ENCODE data around the gene TLR8.

TLR8 gene

DNA sequence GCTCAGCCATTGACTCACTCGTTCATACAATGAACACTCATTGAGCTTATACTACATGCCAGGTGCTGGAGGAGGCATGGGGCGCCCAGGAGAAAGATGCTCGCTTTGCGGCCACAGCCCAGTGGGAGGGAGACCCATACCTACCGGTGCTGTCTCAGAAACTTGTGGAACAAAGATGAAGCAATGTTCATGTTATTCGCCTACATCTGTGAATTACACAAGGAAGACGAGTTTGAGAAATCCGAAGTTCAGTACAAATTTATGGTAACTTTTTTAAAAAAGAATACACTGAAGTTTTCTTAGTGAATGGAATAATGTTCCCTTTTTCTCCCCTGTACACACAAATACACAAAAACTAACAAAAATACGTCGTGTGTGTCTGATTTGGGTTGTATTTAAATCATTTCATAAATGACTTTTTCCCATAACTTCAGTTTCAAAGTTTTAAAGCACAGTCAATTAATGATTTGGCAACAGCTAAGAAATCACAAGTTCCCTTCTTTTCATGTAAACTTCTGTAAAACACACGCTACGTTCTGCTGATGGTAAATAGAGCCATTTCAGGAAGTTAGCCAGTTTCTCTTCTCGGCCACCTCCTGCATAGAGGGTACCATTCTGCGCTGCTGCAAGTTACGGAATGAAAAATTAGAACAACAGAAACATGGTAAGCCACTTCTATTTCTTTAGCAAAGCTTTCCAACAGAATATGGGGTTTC lies at the start of gene TLR8:
TLR8 (plus strand) TSS at position 575 of the 716 bp plus-strand sequence; CDS start at position 662, 87 bp downstream.
- DNase-seq: no peak

DNA sequence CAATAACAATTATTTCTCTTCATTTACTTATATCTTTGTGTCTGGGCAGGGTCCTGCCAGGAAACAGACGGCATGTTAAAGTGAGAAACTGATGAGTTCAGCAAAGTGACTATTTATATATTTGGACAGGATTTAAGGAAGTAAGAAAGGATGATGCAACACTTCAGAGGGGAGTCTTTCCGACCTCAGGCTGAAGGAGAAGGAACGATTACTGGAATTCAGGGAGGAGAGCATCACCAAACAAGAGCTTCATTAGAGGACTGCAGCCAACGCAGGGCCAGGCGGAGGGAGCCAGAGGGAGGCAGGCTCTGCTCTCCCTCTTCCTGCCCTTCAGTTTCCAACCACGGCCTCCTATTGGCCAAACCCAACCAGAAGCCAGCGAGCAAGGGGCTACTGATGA lies 41.1 kb upstream of the TLR8 start:
- no peak for DNase-seq

DNA sequence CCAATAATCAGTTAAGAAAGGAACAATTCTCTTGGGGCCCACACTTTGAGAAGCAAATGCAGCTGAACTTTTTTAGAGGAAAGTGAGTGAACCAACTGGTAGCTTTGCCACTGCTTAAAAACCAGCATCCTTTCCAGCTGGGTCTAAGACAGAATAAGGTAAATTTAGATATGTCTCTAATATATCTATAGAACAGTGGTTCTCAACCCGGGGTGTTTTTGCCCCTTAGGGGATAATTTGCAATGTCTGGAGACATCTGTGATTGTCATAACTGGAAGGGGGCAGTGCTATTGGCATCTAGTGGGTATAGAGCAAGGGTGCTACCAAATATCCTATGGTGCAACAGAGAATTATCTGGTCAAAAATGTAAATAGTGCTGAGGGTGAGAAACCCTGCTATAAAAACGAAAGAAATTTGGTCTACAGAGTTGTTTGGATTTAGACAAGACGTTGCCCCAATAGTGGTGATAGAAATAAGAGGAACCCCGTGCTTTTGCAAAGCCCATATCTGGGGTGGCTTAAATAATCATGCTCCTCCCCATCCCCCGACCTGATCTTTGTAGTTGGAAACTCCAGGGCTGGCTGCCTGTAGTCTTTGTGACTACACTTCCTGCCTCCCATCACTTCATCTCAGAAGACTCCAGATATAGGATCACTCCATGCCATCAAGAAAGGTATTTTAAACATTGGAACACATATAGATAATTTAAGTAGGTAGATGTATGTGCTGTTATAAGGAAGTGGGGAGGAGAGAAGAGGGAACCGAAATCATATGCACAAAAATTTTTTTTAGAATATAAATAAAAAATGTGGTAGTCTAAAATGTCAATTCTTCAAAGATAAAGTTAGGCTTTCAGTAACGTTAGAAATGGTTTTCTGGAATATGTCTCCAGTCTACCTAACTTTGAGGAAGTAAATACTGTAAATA lies 39.7 kb upstream of the TLR8 start, which contains the start of gene TLR7:
TLR7 (plus strand) TSS at position 622 of the 927 bp plus-strand sequence. CDS start 507 bp downstream, outside the sequence.
- no peak for DNase-seq

DNA sequence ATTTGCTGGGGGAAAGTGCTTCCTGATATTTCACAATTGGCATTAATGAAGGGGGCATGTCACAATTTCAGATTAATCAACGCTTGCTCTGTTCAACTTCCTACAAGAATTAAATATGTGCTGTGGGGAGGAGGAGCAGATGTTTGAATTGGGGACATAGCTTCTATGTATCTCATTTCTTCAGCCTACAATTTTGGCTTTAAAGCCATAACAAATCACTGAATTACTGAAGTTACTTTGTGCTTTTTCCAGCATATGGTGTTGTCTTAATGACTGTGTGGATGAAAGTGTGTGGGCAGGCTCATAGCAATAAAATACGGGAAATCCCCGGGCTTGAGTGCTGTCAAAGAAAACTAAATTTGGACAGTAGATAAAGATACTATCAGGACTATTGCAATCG lies 38.7 kb upstream of the TLR8 start:
- no peak for DNase-seq

DNA sequence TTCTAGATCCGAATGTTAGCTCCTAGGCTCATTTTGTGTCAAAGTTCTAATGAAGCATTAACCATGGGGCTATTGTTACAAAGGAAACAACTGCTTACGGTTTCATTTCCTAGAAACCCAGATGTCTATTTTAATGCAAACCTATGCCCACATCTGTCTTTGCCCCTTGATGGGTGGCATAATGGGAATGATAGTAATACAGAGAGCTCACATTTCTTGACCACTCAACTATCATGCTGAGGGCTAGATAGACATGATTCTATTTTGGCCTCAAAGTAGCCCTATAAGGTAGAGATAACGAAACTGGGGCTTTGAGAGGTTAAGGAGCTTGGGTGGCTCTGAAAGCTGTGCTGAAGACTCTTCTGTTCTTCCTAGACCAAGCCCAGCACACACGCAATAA lies 37.7 kb upstream of the TLR8 start:
- no peak for DNase-seq

DNA sequence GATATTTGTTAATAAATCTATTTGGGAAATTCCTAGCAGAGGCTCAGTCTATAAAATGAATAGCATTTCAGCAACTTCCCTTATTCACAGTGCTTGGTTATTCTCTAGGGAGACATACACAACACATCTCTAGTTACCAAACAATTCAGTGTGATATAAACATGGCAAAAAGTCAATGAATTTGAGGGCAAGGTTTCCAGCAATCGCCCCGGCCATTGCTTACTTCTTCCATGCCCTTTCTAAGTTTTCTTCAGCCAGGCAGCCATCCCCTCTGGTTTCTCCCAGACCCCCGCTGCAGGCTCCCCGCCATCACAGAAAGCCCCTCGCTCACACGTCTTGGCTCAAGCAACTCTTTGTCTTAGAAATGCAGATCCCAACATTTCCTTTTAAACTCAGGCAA lies 35.2 kb upstream of the TLR8 start:
- no peak for DNase-seq

DNA sequence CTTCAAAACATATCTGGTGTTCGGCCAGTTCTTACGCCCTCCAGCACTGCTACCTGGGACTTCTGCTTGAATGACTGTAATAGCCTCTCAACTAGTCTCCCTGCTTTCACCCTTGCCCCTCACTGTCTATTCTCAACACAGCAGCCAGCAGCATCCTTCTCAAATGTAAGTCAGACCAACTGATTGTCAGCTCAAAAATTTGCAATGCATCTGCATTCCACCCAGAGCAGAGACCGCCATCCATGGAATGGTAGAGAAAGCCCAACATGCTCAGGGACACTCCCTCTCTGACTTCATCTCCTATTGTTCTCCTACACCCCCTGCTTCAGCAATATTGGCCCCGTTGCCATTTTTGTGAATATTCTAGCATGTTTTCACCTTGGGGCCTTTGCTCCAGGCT lies 33.7 kb upstream of the TLR8 start:
- DNase-seq: no peak

DNA sequence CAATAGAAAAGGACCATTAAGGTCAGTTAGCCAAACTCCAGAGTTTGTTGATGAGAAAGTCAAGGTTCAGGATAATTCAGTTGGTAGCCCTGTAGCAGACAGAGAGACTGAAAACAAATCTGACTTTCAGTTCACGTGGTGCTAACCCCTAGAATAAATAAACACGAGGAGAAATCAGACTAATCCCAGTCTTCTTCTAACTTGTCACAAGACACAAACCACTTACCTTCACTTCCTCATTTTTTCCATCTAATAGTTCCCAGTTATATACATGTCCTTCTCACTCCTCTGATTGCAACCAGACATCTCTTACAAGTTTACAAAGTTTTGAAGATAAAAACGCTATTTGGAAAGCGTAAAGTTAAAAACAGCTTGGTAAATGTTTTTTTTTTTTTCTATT lies 31.8 kb upstream of the TLR8 start:
- DNase-seq: no peak

DNA sequence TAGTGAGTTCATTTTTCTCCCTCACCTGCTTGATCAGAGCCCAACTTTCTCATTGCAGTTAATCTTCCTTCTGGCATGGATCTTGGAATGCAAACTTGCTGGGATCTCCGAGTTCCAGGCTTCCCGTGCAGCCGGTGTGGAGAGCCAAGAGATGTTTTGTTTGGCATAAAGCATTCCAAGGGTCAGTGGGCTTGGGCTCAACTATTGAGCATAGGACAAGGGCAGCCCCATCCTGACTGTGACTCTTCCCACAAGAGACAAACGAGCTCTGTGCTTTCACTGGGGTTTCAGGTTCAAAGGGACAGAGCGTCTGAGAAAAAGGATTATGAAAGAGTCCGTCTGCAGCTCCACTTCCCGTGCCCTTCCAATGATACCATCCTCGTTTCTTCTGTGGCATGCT lies 29.0 kb upstream of the TLR8 start:
- no peak for DNase-seq

DNA sequence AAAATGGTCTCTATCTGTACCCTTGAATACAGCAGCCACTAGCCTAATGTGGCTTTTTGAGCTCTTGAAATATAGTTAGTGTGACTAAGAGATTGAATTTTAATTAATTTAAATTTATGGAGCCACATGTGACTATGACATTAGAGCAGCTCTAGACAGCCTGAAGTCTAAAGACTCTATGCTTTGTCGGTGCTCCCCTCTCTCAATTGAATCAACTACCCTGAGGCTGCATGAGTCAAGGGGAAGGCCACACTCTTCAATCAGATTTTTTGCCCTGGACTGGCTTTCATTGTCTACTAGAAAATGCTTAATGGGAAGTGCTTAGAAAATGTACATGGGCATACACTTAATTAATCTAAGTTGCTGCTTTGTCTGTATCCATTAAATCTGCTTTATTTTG lies 27.9 kb upstream of the TLR8 start:
- DNase-seq: no peak

DNA sequence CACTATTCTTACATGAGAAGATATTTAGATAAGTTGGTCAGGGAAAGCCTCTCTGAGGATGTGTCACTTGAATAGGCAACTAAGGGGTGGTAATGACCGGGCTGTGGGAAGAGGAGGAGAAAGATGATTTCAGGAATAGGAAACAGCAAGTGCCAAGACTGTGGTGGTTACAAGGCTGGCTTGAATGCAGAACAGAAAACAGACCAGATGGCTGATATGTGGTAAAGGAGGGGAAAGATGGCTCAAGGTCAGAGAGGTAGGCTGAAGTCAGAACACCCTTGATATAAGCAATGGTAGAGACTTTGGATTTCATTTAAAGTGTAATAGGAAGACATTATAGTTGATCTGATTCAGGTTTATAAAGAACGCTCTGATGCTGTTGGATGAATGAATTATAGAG lies 24.5 kb upstream of the TLR8 start:
- no peak for DNase-seq

DNA sequence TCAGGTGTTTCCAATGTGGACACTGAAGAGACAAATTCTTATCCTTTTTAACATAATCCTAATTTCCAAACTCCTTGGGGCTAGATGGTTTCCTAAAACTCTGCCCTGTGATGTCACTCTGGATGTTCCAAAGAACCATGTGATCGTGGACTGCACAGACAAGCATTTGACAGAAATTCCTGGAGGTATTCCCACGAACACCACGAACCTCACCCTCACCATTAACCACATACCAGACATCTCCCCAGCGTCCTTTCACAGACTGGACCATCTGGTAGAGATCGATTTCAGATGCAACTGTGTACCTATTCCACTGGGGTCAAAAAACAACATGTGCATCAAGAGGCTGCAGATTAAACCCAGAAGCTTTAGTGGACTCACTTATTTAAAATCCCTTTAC lies 20.9 kb upstream of the TLR8 start:
- DNase-seq: no peak

DNA sequence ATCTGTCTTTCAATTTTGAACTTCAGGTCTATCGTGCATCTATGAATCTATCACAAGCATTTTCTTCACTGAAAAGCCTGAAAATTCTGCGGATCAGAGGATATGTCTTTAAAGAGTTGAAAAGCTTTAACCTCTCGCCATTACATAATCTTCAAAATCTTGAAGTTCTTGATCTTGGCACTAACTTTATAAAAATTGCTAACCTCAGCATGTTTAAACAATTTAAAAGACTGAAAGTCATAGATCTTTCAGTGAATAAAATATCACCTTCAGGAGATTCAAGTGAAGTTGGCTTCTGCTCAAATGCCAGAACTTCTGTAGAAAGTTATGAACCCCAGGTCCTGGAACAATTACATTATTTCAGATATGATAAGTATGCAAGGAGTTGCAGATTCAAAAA lies 19.9 kb upstream of the TLR8 start:
- no peak for DNase-seq

DNA sequence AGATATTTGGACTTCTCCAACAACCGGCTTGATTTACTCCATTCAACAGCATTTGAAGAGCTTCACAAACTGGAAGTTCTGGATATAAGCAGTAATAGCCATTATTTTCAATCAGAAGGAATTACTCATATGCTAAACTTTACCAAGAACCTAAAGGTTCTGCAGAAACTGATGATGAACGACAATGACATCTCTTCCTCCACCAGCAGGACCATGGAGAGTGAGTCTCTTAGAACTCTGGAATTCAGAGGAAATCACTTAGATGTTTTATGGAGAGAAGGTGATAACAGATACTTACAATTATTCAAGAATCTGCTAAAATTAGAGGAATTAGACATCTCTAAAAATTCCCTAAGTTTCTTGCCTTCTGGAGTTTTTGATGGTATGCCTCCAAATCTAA lies 19.3 kb upstream of the TLR8 start:
- DNase-seq: no peak

DNA sequence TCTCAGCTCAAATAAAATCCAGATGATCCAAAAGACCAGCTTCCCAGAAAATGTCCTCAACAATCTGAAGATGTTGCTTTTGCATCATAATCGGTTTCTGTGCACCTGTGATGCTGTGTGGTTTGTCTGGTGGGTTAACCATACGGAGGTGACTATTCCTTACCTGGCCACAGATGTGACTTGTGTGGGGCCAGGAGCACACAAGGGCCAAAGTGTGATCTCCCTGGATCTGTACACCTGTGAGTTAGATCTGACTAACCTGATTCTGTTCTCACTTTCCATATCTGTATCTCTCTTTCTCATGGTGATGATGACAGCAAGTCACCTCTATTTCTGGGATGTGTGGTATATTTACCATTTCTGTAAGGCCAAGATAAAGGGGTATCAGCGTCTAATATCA lies 18.7 kb upstream of the TLR8 start:
- DNase-seq: no peak

DNA sequence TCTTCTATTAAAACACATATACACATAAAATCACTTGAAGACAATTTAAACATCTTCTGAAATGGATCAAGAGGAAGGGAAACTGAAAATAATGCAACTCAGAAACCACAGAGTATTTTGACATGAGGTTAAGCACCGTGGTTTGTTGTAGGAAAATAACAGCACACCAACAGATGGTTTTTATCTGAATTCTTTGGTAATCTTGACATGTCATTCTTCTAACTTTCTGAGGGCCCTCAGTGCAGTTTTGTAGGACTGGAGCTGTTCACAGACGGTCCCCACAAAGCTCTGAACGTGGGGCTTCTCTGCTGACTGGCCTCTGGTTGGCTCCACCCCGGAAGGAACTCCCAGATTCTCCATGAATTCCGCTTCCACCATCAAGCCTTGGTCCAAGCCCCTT lies 16.0 kb upstream of the TLR8 start:
- DNase-seq: no peak

DNA sequence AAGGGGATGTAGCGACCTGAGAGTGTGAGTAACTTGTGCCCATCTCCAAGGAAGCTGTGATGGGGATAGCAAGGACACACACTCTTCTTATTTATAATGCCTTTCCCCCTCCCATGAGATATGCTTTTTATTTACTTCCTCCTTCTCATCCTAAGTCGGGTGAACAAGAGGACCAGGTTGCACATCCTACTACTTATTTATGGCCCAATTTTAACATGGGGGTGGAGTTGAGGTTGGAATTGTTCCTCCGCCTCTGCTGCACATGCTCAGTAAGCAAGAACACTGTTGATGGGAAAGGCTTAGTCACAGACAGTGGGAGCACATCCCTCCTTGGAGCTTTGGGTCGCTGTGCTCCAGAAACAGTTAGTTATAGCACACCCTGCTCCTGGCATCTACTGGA lies 15.2 kb upstream of the TLR8 start:
- no peak for DNase-seq

DNA sequence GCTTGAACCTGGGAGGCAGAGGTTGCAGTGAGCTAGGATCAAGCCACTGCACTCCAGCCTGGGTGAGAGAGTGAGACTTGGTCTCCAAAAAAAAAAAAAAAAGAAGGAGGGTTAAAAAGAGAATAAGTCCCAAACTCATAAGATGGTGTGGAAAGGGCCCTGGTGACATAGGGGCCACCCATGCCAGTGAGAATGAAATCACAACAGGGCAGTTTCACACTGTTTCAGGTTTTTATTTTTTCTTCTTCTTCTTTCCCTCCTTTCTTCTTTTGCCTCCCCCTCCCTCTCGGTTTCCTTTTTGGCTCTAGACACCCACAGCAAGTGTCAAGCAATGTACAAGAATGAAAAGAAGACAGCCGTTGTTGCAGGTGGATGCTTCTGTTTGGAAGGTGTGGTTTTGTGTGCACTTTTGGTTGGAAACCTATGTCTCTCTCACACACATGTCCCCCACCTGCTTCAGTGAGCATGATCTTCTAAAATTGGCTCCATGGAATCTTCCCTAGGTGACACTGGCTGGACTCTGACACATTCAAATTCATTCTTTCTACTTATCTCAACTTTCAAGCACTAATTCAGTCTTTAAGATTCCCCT lies 14.4 kb upstream of the TLR8 start:
- DNase-seq: no peak

DNA sequence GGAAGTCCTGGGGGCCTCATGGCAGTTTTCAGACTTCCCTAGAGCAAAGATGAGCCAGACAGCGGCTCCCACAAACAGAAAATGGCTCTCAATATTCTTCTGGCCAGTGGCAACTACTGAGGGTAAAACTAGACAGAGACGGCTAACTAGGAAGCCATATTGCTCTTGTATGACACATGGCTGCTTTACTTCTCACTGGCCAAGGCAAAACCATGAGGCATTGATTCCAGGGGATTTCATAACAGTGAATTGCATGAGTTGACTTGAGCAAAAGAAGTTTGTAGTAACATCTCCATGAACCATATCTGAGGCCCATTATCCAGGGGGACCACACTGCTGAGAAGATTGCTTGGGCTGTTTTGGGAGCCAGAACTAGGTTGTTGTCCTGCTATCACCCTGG lies 13.7 kb upstream of the TLR8 start:
- DNase-seq: no peak

DNA sequence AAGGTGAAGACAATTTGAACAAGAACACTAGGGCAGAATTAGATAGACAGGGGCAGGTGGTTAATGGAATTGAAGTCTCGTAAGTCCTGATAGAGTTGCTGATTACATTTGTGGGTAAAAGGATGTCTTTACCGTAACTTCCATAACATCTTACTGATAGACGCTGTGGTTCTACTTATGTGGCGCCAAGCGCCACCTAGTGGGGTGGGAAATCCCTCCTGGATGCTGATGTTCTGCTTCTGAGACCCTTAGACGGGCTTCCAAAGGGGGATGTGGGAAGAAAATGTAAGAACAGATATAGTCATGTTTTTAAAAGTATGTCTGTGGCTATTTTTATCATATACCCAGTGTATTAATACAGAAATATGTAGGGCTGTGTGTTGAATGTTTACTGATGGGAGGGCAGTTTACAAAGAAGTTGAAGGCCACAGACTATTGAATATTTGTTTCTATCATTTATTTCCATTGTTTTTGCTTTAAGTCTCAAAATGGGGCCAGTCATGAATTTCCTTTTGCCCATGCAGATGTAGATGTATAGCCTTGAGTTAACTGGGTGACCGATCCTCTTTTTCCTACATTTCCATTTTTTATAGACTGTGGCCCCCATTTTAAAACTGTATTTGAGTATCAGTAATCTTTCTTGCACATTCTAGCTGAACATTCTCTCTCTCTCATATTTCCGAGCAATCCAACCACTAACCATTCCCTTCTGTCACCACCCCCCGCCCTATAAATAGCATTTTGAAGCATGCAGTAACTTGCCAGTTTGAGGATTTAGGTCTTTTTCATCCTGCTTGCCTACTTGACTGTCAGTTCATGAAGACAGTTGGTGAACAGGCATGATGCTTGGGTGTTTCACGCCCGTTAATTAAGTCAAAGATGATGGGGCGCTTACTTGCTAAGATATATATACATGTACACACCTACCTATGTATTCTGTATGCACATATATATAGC lies 12.1 kb upstream of the TLR8 start:
- no peak for DNase-seq

DNA sequence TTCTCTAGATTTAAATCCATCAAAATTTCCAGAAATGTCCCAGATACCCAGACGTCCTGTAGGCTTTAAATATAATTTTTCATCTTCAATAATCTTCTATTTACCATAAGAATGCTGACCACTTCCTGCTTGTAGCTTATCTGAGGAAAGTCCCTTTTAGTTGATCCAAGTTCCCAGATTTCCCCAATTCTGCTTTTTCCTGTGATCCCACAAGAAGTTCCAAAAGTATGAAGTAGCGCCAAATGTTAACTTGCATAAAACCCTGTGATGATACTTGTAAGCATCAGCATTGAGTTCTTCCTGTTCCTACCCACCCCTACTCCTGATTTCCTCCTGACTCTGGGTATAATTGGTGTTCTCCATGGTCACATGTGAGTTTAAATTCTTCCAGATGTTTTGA lies 10.6 kb upstream of the TLR8 start:
- no peak for DNase-seq

DNA sequence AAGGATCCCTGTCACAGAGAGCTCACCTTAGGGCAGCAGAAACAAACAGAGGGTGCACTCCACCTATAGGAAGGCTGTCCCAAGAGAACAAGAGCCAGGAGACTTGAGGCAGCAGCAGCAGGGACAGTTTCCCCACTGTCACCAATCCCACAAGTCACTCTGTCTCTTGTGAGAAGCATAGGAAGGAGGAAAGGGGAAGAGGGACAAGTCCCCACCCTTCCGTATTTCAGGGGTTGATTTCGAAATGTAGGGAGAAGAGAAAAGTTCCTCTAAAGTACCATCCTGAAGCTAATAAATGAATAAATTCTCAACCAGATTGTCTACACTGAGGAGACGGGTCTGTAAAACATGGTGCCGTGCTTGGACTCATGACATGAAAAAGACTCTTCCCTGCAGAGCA lies 9.5 kb upstream of the TLR8 start:
- DNase-seq: no peak

DNA sequence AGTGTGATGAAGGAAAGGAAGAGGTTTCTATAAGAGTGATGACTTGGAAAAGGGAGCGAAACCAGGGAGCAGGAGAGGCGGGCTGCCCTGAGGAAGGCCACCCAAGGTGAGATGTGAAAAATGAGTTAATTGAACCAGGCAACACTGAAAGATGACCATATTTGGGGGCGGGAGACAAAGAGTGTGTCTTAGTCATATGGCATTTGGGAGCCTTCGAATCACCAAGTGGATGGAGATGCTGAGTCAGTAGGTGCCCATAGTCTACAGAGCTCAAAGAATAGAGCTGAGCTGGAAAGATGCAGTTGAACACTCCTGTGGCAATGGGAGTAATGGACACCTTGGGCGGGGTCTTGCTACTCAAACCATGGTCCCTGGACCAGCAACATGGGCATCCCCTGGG lies 8.3 kb upstream of the TLR8 start:
- no peak for DNase-seq

All from NCI-H446 treated with DMSO at 0.1 percent for 48 hours (cell line).